ENCODE measurements around the gene C2CD2. TPM values are rescaled to one million over a fixed set of nuclear protein-coding genes. Genes with fewer than 3 reads are reported as not detected.
A peak's percentile ranks its signal among the peaks of the same experiment; 100 is the strongest.
"Not testable (repeated sequence)": the region's sequence is repeated elsewhere in the genome, so short reads cannot be mapped to it uniquely, and the experiment has no call there.

Gene C2CD2
- total RNA-seq, 6 donors from 2014 or later: 9.6 to 34.6 (median 22.0) TPM

DNA sequence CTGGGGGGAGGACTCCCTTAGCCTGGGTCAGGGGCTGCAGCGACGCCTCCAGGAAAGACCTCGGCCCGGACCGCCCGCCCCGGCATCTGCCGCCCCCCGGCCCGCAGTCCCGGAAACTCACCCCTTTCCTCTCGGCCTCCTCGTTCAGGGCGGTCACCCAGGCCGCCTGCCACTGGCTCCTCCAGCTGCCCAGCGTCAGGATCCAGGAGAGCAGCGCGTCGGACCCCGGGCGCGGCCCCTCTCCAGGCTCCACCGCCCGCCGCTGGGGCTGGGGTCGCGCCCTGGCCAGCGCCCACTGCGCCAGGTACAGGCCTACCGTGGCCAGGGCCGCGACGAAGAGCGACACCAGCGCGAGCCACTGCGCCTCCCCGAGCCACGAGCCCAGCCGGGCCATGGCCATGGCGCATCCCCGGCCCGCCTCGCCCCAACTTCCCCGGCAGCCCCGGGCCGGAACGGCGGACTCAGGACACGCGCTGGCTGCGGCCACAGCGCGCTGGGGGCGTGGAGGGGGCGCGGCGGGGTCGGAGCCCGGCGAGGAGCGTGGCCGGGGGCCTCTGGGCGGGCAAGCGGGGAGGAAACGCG lies 478 bp downstream of the C2CD2 start:
- peak in 1 of 2 donors; percentile 63 for ATAC-seq (ENCODE audit: low FRiP score in 2 of 2)
- no peaks in the 10 kb centered on the region for H3K27me3 ChIP-seq
- no peaks in the 10 kb centered on the region for H3K36me3 ChIP-seq
- WGBS, 2 donors: 1 to 10% methylated on average over 4 to 17 of the region's 67 CpGs
- TF ChIP-seq CTCF (IDR thresholded peaks at IDR 0.05): peak in 2 of 6 experiments; percentile 6 to 18
- TF ChIP-seq POLR2AphosphoS5 (IDR thresholded peaks at IDR 0.05): no peak
- peak in 1 of 2 donors; percentile 92 for DNase-seq
- H3K4me3 ChIP-seq: peak overlapping the region; percentile 66 to 96 (median 79)
- peaks cover 29 to 57% (median 35%) of the 10 kb centered on the region in 4 donors for H3K4me1 ChIP-seq
- H3K27ac ChIP-seq: peak overlapping the region; percentile 53 to 79 (median 66)
- H3K9me3 ChIP-seq: no peaks in the 10 kb centered on the region

GRCh38 chr21:41952568-41953248 lies 1.1 kb downstream of the C2CD2 start:
- DNase-seq: no peak
- H3K27ac ChIP-seq: peak overlapping the region; percentile 53 to 79 (median 66)
- 32 to 56% methylated on average over 7 to 24 of the region's 30 CpGs for WGBS, 2 donors

DNA sequence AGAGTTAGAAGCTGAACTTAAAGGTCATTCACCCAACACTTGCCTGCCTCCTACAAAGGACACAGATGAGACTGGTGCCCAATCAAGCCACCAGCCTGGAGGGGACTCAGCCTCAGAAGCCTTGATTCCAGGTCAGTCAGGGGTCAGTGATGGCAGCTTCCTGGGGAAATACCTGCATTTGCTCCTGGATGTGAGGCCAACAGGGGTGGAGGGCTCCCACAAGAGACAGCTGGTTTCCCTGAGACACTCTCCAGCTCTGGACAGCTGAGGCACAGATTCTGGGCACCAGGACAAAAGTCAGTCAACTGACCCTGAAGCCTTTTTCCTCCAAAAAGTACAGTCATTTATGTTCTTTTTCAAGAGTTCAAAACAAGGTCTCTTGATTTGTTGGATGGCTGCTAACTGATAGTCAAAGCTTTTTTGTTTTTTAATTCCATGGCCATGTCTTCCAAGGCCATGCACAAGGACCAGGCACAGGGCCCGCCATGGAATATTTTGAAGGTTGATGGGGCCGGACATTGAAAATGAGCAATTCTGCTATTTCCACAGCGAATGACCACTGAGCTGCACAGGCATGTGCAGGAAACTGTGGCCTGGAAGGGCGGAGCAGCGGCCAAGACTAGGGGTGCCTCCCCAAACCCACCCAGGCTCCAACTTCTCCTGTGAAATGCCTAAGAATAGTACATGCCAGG lies 1.8 kb downstream of the C2CD2 start:
- ATAC-seq (ENCODE audit: low FRiP score in 2 of 2): no peak
- 73 to 83% methylated on average over 5 of the region's 5 CpGs for WGBS, 2 donors

More at GRCh38 chr21:41952568-41953248, 1.1 kb downstream of the C2CD2 start:
- no peak for ATAC-seq (ENCODE audit: low FRiP score in 2 of 2)
- Histone ChIP-seq H3K4me3 (peak overlapping the region; percentile 66 to 96 (median 79)), H3K27me3 (no peaks in the 10 kb centered on the region), H3K9me3 (no peaks in the 10 kb centered on the region), H3K4me1 (peaks cover 30 to 54% (median 37%) of the 10 kb centered on the region in 4 donors), H3K36me3 (no peaks in the 10 kb centered on the region)
- TF ChIP-seq POLR2A (IDR thresholded peaks at IDR 0.05) (no peak), EP300 (IDR thresholded peaks at IDR 0.05) (no peak), POLR2AphosphoS5 (IDR thresholded peaks at IDR 0.05) (no peak), CTCF (IDR thresholded peaks at IDR 0.05) (no peak)

GRCh38 chr21:41950941-41951351 lies 2.9 kb downstream of the C2CD2 start:
- ATAC-seq (ENCODE audit: low FRiP score in 2 of 2) (no peak), DNase-seq (no peak)
- no peak for TF ChIP-seq POLR2A (IDR thresholded peaks at IDR 0.05)
- no peak for TF ChIP-seq EP300 (IDR thresholded peaks at IDR 0.05)
- TF ChIP-seq CTCF (IDR thresholded peaks at IDR 0.05): no peak
- TF ChIP-seq POLR2AphosphoS5 (IDR thresholded peaks at IDR 0.05): no peak
- Histone ChIP-seq H3K4me3 (no peak overlapping the region), H3K27ac (no peak overlapping the region), H3K36me3 (no peaks in the 10 kb centered on the region), H3K4me1 (peaks cover 30 to 45% (median 34%) of the 10 kb centered on the region in 4 donors), H3K27me3 (no peaks in the 10 kb centered on the region), H3K9me3 (no peaks in the 10 kb centered on the region)
- 79 to 94% methylated on average over 6 to 14 of the region's 14 CpGs for WGBS, 2 donors

More for the DNA sequence above, 1.8 kb downstream of the C2CD2 start:
- H3K9me3 ChIP-seq: no peaks in the 10 kb centered on the region
- peaks cover 30 to 48% (median 35%) of the 10 kb centered on the region in 4 donors for H3K4me1 ChIP-seq
- TF ChIP-seq POLR2A (IDR thresholded peaks at IDR 0.05) (no peak), POLR2AphosphoS5 (IDR thresholded peaks at IDR 0.05) (no peak), EP300 (IDR thresholded peaks at IDR 0.05) (no peak), CTCF (IDR thresholded peaks at IDR 0.05) (no peak)
- H3K36me3 ChIP-seq: no peaks in the 10 kb centered on the region
- H3K27ac ChIP-seq: no peak overlapping the region
- H3K4me3 ChIP-seq: peak overlapping the region in 3 of 4 donors; percentile 66 to 96 (median 83)
- no peak for DNase-seq
- H3K27me3 ChIP-seq: no peaks in the 10 kb centered on the region

GRCh38 chr21:41949631-41950030 lies 4.2 kb downstream of the C2CD2 start:
- H3K27me3 ChIP-seq; DNase-seq; ATAC-seq (ENCODE audit: low FRiP score in 2 of 2); H3K9me3 ChIP-seq; H3K4me3 ChIP-seq; H3K36me3 ChIP-seq; H3K27ac ChIP-seq: not testable (repeated sequence)
- WGBS, 2 donors: 98 to 100% methylated on average over 3 of the region's 3 CpGs
- H3K4me1 ChIP-seq: peaks cover 30 to 45% (median 34%) of the 10 kb centered on the region in 4 donors
